Lower lobe of right lung (tissue), 2 donors: ENCODE measurements around the gene LDLRAD4. TPM values are rescaled to one million over a fixed set of nuclear protein-coding genes. Genes with fewer than 3 reads are reported as not detected.

Source experiments
- ATAC-seq, 2 donors: fragments of 200-7000 bp; cut with Tn5 transposase; one replicate each; pipeline ENCODE4 v1.9.1; 2020 to 2022; ENCODE audit warnings: mild to moderate bottlenecking in 2 of 2, moderate library complexity in 2 of 2
- DNase-seq: peaks from one replicate; pipeline ENCODE4 v3.0.0-alpha.2; 2020
- H3K27ac ChIP-seq: fragments of 200-600 bp; one replicate; pipeline ENCODE4 v1.8.0; 2022
- H3K27me3 ChIP-seq: fragments of 200-600 bp; one replicate; pipeline ENCODE4 v1.8.0; 2022; ENCODE audit warnings: low read depth
- H3K36me3 ChIP-seq: fragments of 200-600 bp; one replicate; pipeline ENCODE4 v1.8.0; 2022; ENCODE audit warnings: mild to moderate bottlenecking
- H3K4me1 ChIP-seq: fragments of 200-600 bp; one replicate; pipeline ENCODE4 v1.8.0; 2022
- H3K4me3 ChIP-seq: fragments of 200-600 bp; one replicate; pipeline ENCODE4 v1.8.0; 2022; ENCODE audit warnings: mild to moderate bottlenecking
- H3K9me3 ChIP-seq: fragments of 200-600 bp; one replicate; pipeline ENCODE4 v1.8.0; 2022
- intact Hi-C: fragments of 100-400 bp; cut with DNase I; formaldehyde crosslinking; loops from one replicate; pipeline ENCODE4 v1.11.0; 2022
- total RNA-seq: library from RNA; stranded (reverse); fragmentation: NEBNext Ultra II Directional; extraction: Animal tissue kit (Norgen Biotek cat#: 25700); gene quantifications from one replicate; pipeline ENCODE4 v1.2.1, GENCODE V29; 2021
- TF ChIP-seq, protein P1 (sequence below): fragments of 200-600 bp; IDR thresholded peaks from one replicate; pipeline ENCODE4 v1.8.0; 2022; ENCODE audit warnings: antibody characterized with exemption, mild to moderate bottlenecking
- donor health status: DM: no; HTN: yes; CAD: no; lungs with severe emphysema.

LDLRAD4 gene
- total RNA-seq, 1 donor from 2014 or later = 24.6 TPM

DNA sequence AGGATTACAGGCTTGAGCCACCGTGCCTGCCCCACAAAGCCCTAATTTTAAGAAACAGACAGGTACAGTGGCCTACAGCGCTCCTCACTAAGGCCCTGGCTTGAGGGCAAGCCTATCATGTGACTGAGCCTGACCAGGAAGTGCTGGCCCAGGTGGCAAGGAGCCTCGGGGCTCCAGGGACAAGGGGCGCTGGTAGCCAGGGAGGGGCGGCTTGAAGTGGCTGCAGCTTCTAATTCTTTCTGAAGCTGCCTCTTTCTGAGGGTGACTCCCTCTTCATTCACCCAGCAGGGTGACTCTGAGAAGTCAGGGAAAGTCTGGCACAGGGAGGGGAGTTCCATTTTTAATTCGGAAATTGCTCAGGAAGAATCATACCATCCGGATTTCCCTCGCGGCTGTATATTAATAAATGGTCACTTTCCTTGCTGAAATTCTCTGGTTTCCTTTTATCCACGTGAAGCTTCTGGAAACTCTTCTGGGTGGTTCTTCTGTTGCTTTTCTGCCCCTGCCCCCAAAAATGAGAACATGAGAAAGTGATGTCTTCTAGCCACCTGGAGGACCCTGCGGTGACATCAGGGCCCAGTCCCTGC lies 392.1 kb downstream of the LDLRAD4 start:
- ATAC-seq (no peak), DNase-seq (no peak)
- TF ChIP-seq, protein P1, sequence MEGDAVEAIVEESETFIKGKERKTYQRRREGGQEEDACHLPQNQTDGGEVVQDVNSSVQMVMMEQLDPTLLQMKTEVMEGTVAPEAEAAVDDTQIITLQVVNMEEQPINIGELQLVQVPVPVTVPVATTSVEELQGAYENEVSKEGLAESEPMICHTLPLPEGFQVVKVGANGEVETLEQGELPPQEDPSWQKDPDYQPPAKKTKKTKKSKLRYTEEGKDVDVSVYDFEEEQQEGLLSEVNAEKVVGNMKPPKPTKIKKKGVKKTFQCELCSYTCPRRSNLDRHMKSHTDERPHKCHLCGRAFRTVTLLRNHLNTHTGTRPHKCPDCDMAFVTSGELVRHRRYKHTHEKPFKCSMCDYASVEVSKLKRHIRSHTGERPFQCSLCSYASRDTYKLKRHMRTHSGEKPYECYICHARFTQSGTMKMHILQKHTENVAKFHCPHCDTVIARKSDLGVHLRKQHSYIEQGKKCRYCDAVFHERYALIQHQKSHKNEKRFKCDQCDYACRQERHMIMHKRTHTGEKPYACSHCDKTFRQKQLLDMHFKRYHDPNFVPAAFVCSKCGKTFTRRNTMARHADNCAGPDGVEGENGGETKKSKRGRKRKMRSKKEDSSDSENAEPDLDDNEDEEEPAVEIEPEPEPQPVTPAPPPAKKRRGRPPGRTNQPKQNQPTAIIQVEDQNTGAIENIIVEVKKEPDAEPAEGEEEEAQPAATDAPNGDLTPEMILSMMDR = no peak
- no peaks in the 10 kb centered on the region for H3K27me3 ChIP-seq
- H3K4me3 ChIP-seq = peak overlapping the region; percentile 39
- intact Hi-C loops = no loop called here
- H3K27ac ChIP-seq = peak overlapping the region; percentile 33
- H3K9me3 ChIP-seq = no peaks in the 10 kb centered on the region
- no peaks in the 10 kb centered on the region for H3K36me3 ChIP-seq
- peaks cover 38% of the 10 kb centered on the region for H3K4me1 ChIP-seq

DNA sequence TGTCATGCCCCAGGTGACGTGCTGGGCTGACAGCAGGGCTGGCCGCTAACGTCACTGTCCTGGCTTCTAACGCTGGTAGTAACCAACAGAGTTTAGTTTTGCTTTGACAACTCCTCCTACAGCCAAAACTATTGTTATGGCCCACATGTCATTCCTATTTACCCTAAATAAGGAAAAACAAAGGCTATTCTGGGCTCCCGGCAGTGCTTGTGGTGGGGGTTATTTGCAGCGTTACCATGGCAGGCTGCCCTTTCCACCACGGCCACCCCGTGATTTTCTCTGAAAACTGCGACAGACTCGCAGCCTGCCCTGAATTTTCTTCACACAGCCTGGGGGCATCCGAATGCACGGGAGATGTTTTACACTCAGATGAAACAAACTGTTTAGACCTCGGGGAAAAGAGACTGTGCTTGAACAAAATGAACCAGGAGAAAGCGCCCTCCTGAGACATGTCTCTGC lies 392.6 kb downstream of the LDLRAD4 start:
- Histone ChIP-seq H3K36me3 (no peaks in the 10 kb centered on the region), H3K27ac (peak overlapping the region; percentile 33), H3K4me1 (peaks cover 38% of the 10 kb centered on the region), H3K27me3 (no peaks in the 10 kb centered on the region), H3K9me3 (no peaks in the 10 kb centered on the region), H3K4me3 (peak overlapping the region; percentile 39)
- intact Hi-C loops = no loop called here
- TF ChIP-seq, protein P1 = no peak
- DNase-seq = no peak
- ATAC-seq = peak; percentile 53 to 69

DNA sequence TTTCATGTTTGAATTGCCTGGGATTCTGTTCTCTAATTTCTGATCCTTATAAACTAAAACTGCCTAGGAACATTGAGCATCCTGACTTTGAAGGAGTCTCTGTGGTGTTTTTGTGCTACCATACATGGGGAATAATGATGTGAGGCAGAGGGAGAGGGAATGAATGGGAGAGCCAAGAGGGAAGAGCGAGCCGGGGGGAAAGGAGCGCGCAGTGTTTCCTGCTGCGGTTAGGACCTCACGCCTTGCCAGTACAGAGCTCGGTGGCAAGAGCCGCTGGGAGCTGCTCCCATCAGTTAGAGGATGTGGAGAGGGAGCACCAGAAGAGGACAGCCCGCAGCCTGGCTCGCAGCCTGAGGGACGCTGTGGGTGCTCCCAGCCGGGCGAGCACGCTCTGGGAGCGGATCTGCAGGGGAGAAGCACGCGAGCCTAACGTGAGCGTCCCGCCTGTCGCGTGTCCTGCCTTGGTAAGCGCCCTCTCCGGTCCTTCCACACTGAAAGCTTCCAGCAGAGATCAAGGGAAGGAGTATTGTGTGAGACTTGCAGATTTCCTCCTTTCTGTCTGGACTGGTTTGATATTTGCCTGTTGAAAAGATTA lies 393.1 kb downstream of the LDLRAD4 start:
- no peak for DNase-seq
- Histone ChIP-seq H3K4me3 (peak overlapping the region; percentile 39), H3K4me1 (peaks cover 38% of the 10 kb centered on the region), H3K27ac (peak overlapping the region; percentile 33), H3K27me3 (no peaks in the 10 kb centered on the region), H3K36me3 (no peaks in the 10 kb centered on the region), H3K9me3 (no peaks in the 10 kb centered on the region)
- ATAC-seq = peak; percentile 52 to 59
- intact Hi-C loops = no loop called here
- TF ChIP-seq, protein P1 = no peak

GRCh38 chr18:13612196-13612997 lies 393.8 kb downstream of the LDLRAD4 start:
- ATAC-seq (peak; percentile 13 to 36), DNase-seq (no peak)
- intact Hi-C loops = no loop called here
- Histone ChIP-seq H3K27me3 (no peaks in the 10 kb centered on the region), H3K4me1 (peaks cover 38% of the 10 kb centered on the region), H3K36me3 (no peaks in the 10 kb centered on the region), H3K4me3 (peak overlapping the region; percentile 39), H3K27ac (peak overlapping the region; percentile 33), H3K9me3 (no peaks in the 10 kb centered on the region)
- TF ChIP-seq, protein P1 = no peak

- intact Hi-C loops = no loop called here
- H3K4me3 ChIP-seq = no peak overlapping the region
Observed at GRCh38 chr18:13613099-13613498, 394.5 kb downstream of the LDLRAD4 start.

More at GRCh38 chr18:13613099-13613498, 394.5 kb downstream of the LDLRAD4 start:
- TF ChIP-seq, protein P1 = no peak
- Histone ChIP-seq H3K36me3 (no peaks in the 10 kb centered on the region), H3K27me3 (no peaks in the 10 kb centered on the region), H3K9me3 (no peaks in the 10 kb centered on the region), H3K4me1 (peaks cover 38% of the 10 kb centered on the region), H3K27ac (no peak overlapping the region)
- DNase-seq (no peak), ATAC-seq (no peak)
